HepG2 (cell line): ENCODE data around the gene MYO10. TPM values are rescaled to one million over a fixed set of nuclear protein-coding genes. Genes with fewer than 3 reads are reported as not detected.

Experiments used
- ATAC-seq: fragments of 200-7000 bp; cut with Tn5 transposase; 3 replicates; pipeline ENCODE4 v1.9.1; 2020; ENCODE audit warnings: mild to moderate bottlenecking, moderate library complexity
- BruUV-seq: library from RNA; stranded (reverse); fragments of 400-500 nt; replicated peaks from 2 replicates; lab custom pipeline; 2021; lab: Mats Ljungman, UMichigan
- CTCF ChIA-PET: fragments of 300-600 bp; formaldehyde crosslinking; extraction: SDS; loops from one replicate; lab custom pipeline; 2021; ENCODE audit warnings: low total read pairs, inconsistent platforms, low intra/inter-chr PET ratio; lab: Yijun Ruan, JAX
- POLR2A ChIA-PET: fragments of 350-600 bp; sonication (Branson Sonifier 250); formaldehyde crosslinking; loops from one replicate; lab custom pipeline; 2020; ENCODE audit warnings: antibody characterized with exemption, inconsistent platforms; lab: Yijun Ruan, JAX
- DNase-seq: peaks from one replicate; pipeline ENCODE4 v3.0.0-alpha.2; 2015; ENCODE audit warnings: low spot score
- FAIRE-seq: peaks from 3 replicates; lab custom pipeline; 2011; peaks lifted over from hg19 to GRCh38; lab: Jason Lieb, UNC
- H2AFZ ChIP-seq: one replicate; pipeline ENCODE4 v1.6.1; 2011; ENCODE audit warnings: low read length, inconsistent platforms
- H3K27ac ChIP-seq: fragments of 300-600 bp; 3 replicates; pipeline ENCODE4 v1.8.0; 2011; ENCODE audit warnings: mixed run types, mild to moderate bottlenecking, mixed read lengths, low read length, inconsistent platforms; ENCODE audit not compliant: insufficient read depth; ENCODE audit errors: extremely low read length
- H3K27me3 ChIP-seq, 2 experiments: fragments of 200-600 bp in 1 of 2; 2 replicates in 1 of 2; 3 replicates in 1 of 2; pipeline versions ENCODE4 v1.6.0 to v1.8.0; 2011; ENCODE audit warnings: low read length in 2 of 2, mild to moderate bottlenecking in 2 of 2, moderate library complexity in 2 of 2, inconsistent platforms in 1 of 2; ENCODE audit not compliant: insufficient read depth in 2 of 2, control insufficient read depth in 1 of 2
- H3K36me3 ChIP-seq, 2 experiments: fragments of 200-600 bp in 1 of 2; replicated peaks in 1 of 2; 2 replicates in 1 of 2; 3 replicates in 1 of 2; pipeline versions ENCODE4 v1.5.1 to v1.8.0; 2011; ENCODE audit warnings: low read length in 2 of 2, inconsistent platforms in 1 of 2; ENCODE audit not compliant: insufficient read depth in 2 of 2, control insufficient read depth in 1 of 2
- H3K4me1 ChIP-seq: 2 replicates; pipeline ENCODE4 v1.5.1; 2012; ENCODE audit warnings: low read length, inconsistent platforms; ENCODE audit not compliant: insufficient read depth
- H3K4me2 ChIP-seq: 2 replicates; pipeline ENCODE4 v1.6.0; 2011; ENCODE audit warnings: low read depth, low read length, inconsistent platforms
- H3K4me3 ChIP-seq, 3 experiments: fragments of 200-600 bp in 1 of 3; sonication (generic), shearing (Covaris generic) in 1 of 3; replicated peaks in 1 of 3; 2 replicates each; pipeline ENCODE4 v1.5.1; 2011 to 2016; ENCODE audit warnings: low read length in 3 of 3, inconsistent platforms in 2 of 3, low read depth in 2 of 3, mild to moderate bottlenecking in 2 of 3, control low read depth in 1 of 3, mixed read lengths in 1 of 3; ENCODE audit not compliant: insufficient read depth in 1 of 3
- H3K79me2 ChIP-seq: one replicate; pipeline ENCODE4 v1.6.1; 2011; ENCODE audit warnings: low read length, inconsistent platforms; ENCODE audit not compliant: insufficient read depth
- H3K9ac ChIP-seq: 2 replicates; pipeline ENCODE4 v1.6.0; 2011; ENCODE audit warnings: mild to moderate bottlenecking, low read depth, low read length, inconsistent platforms; ENCODE audit not compliant: insufficient read depth
- H3K9me3 ChIP-seq: 2 replicates; pipeline ENCODE4 v1.5.1; 2012; ENCODE audit warnings: mild to moderate bottlenecking, low read length
- H4K20me1 ChIP-seq: 2 replicates; pipeline ENCODE4 v1.6.0; 2011; ENCODE audit warnings: inconsistent platforms, mild to moderate bottlenecking, low read length, moderate library complexity; ENCODE audit not compliant: insufficient read depth
- CEBPB ChIP-seq: IDR thresholded peaks from 2 replicates; pipeline ENCODE4 v1.6.1; 2011; ENCODE audit warnings: low read depth, low read length, improper control_type of control experiment, borderline replicate concordance
- CREB3 ChIP-seq: sonication (generic); formaldehyde crosslinking; IDR thresholded peaks from 2 replicates; pipeline ENCODE4 v1.5.0; 2020; ENCODE audit warnings: missing genetic modification reagents
- MAFF ChIP-seq: IDR thresholded peaks from 2 replicates; pipeline ENCODE4 v1.6.1; 2011; ENCODE audit warnings: low read depth, low read length, improper control_type of control experiment
- MIXL1 ChIP-seq: IDR thresholded peaks from 2 replicates; pipeline ENCODE4 v1.6.1; 2016
- MNT ChIP-seq: fragments of 450-650 bp; IDR thresholded peaks from 2 replicates; pipeline ENCODE4 v1.6.1; 2016
- NR2F2 ChIP-seq: IDR thresholded peaks from 2 replicates; pipeline ENCODE4 v1.6.1; 2012; ENCODE audit warnings: low read depth, inconsistent platforms, borderline replicate concordance
- RARG ChIP-seq: sonication (generic); formaldehyde crosslinking; IDR thresholded peaks from 2 replicates; pipeline ENCODE4 v1.4.0; 2020; ENCODE audit warnings: low read depth, mild to moderate bottlenecking, missing genetic modification reagents
- ZNF225 ChIP-seq: sonication (generic); formaldehyde crosslinking; IDR thresholded peaks from 2 replicates; pipeline ENCODE4 v1.4.0; 2020; ENCODE audit warnings: mild to moderate bottlenecking, missing genetic modification reagents
- ZNF558 ChIP-seq: sonication (generic); formaldehyde crosslinking; IDR thresholded peaks from 2 replicates; pipeline ENCODE4 v1.9.0; 2022; ENCODE audit warnings: mild to moderate bottlenecking, missing genetic modification reagents, borderline replicate concordance
- ZNF800 ChIP-seq: sonication (generic); formaldehyde crosslinking; IDR thresholded peaks from 2 replicates; pipeline ENCODE4 v1.4.0; 2020; ENCODE audit warnings: missing genetic modification reagents
- ZXDC ChIP-seq: sonication (generic); formaldehyde crosslinking; IDR thresholded peaks from 2 replicates; pipeline ENCODE4 v1.5.0; 2020; ENCODE audit warnings: mild to moderate bottlenecking, missing genetic modification reagents
- WGBS: methylation state at CpG from one replicate; pipeline ENCODE4 v1.1.6; 2017; ENCODE audit warnings: low lambda C conversion rate; 5-methylcytosine and 5-hydroxymethylcytosine counted together
- in situ Hi-C: cut with HindIII; loops from 2 replicates; pipeline ENCODE4 v1.10.0; 2017; ENCODE audit warnings: low pct_unique_long_range_greater_than_20kb; ENCODE audit not compliant: extremely low pct_ligation_motif_present
- intact Hi-C: fragments of 100-400 bp; cut with micrococcal nuclease; formaldehyde crosslinking; loops from one replicate; pipeline ENCODE4 v1.10.0; 2022; ENCODE audit not compliant: unreplicated experiment
- polyA plus RNA-seq, 8 experiments: library from polyadenylated mRNA; depleted of rRNA in 3 of 8; stranded (reverse) in 7 of 8; unstranded in 1 of 8; fragments of >200 nt; fragmentation: Illumina TruSeq in 4 of 8; extraction: Trizol in 4 of 8; gene quantifications; 2 replicates each; pipeline versions ENCODE4 v1.2.1 to v1.2.3, GENCODE V29; 2011 to 2016; ENCODE audit warnings: low read depth in 4 of 8, missing spikeins in 1 of 8, mixed read lengths in 1 of 8; ENCODE audit not compliant: insufficient read depth in 1 of 8
- total RNA-seq, 5 experiments: library from RNA; depleted of rRNA; stranded (reverse); fragments of >200 nt; fragmentation: Illumina TruSeq; extraction: Trizol; gene quantifications; 2 replicates each; pipeline ENCODE4 v1.2.3, GENCODE V29; 2016; ENCODE audit warnings: low read depth in 1 of 5

MYO10 gene
- total and polyA plus RNA-seq, 2 of the 13 experiments (the other 11 are each of a cell fraction or from before 2014, with no cell fraction given): 4.5 to 14.0 TPM

- Histone ChIP-seq H3K79me2 (no peaks in the 10 kb centered on the region), H3K9ac (no peak overlapping the region), H3K9me3 (no peaks in the 10 kb centered on the region), H3K4me3 (no peak overlapping the region), H4K20me1 (no peaks in the 10 kb centered on the region), H3K27ac (no peak overlapping the region), H3K4me2 (no peak overlapping the region), H3K4me1 (no peaks in the 10 kb centered on the region), H2AFZ (no peak overlapping the region), H3K27me3 (no peaks in the 10 kb centered on the region), H3K36me3 (no peaks in the 10 kb centered on the region)
- in situ Hi-C loops: no loop called here
- POLR2A ChIA-PET: no interaction called here
- intact Hi-C loops: no loop called here
- no peak for ATAC-seq
- TF ChIP-seq ZNF225 (CRISPR knock-in tag) (no peak), CREB3 (no peak), MIXL1 (CRISPR knock-in tag) (no peak), MNT (peak; percentile 69; the same call in 1 of the 2 replicates)
- no peak for FAIRE-seq
- DNase-seq: no peak
- no TSS peak for BruUV-seq
- CTCF ChIA-PET: no interaction called here
- 79% methylated on average over 8 of the region's 8 CpGs for WGBS
These were observed 108.3 kb downstream of the MYO10 start for GRCh38 chr5:16827755-16828154.

- H3K79me2 ChIP-seq: no peaks in the 10 kb centered on the region
- no TSS peak for BruUV-seq
- no peak for FAIRE-seq
- POLR2A ChIA-PET: no interaction called here
- WGBS: 64% methylated on average over 15 of the region's 15 CpGs
- in situ Hi-C loops (no loop called here), intact Hi-C loops (no loop called here)
- no peaks in the 10 kb centered on the region for H3K36me3 ChIP-seq
- no peak overlapping the region for H3K27ac ChIP-seq
- no peak overlapping the region for H3K9ac ChIP-seq
- H3K9me3 ChIP-seq: no peaks in the 10 kb centered on the region
- no peaks in the 10 kb centered on the region for H3K27me3 ChIP-seq
- no peaks in the 10 kb centered on the region for H3K4me1 ChIP-seq
- no peak overlapping the region for H3K4me3 ChIP-seq
- no peak for DNase-seq
- ATAC-seq: no peak
- H2AFZ ChIP-seq: no peak overlapping the region
- H3K4me2 ChIP-seq: no peak overlapping the region
- CTCF ChIA-PET: no interaction called here
- H4K20me1 ChIP-seq: no peaks in the 10 kb centered on the region
- TF ChIP-seq ZNF800 (no peak), RARG (CRISPR knock-in tag) (no peak), CEBPB (no peak), ZXDC (CRISPR knock-in tag) (no peak), NR2F2 (no peak), ZNF558 (no peak), MAFF (no peak)
These were observed 109.5 kb downstream of the MYO10 start for GRCh38 chr5:16826379-16827125.
